ENCODE results near the gene RYR3.

RYR3 gene

DNA sequence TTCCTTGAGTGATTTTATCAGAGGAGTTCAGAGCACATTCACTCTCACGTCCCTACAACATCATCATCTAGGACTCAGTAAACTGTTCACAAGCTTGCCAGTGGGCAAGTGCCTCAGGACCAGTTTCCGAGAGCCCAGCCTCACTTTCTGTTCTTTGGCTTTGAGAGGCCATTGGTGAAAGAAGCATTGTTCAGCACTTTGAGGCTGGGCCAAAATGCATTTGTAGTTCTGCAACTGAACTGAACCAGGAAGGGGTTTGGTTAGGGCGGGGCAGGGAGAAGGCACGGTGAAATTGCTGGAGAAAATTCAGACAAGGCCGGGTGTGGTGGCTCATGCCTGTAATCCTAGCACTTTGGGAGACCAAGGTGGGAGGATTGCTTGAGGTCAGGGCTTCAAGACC lies 435.4 kb downstream of the RYR3 start:
- TF ChIP-seq, protein P1, sequence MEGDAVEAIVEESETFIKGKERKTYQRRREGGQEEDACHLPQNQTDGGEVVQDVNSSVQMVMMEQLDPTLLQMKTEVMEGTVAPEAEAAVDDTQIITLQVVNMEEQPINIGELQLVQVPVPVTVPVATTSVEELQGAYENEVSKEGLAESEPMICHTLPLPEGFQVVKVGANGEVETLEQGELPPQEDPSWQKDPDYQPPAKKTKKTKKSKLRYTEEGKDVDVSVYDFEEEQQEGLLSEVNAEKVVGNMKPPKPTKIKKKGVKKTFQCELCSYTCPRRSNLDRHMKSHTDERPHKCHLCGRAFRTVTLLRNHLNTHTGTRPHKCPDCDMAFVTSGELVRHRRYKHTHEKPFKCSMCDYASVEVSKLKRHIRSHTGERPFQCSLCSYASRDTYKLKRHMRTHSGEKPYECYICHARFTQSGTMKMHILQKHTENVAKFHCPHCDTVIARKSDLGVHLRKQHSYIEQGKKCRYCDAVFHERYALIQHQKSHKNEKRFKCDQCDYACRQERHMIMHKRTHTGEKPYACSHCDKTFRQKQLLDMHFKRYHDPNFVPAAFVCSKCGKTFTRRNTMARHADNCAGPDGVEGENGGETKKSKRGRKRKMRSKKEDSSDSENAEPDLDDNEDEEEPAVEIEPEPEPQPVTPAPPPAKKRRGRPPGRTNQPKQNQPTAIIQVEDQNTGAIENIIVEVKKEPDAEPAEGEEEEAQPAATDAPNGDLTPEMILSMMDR (IDR thresholded peaks at IDR 0.05; ENCODE audit: borderline replicate concordance, insufficient read depth, low read depth, low read length), result no peak
- H3K4me3 ChIP-seq (ENCODE audit: low read depth, low read length), result no peak overlapping the region

DNA sequence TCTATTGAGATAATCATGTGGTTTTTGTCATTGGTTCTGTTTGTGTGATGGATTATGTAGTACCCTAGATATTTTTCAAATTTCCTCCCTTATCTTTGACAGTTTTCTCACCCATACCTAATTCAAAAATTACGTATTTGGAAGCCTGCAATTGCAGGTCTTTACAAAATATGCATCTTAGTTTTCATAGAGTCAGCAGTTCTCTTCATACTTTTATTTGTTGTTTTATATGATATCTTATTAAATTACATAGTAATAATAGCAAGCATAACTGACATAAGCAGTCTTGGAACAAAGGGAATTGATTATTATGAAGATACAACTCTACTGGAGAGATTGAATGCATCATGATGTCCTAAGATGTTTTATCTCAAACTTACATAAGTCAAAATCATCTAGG lies 442.2 kb downstream of the RYR3 start:
- H3K4me3 ChIP-seq (ENCODE audit: low read depth, low read length), result no peak overlapping the region
- TF ChIP-seq, protein P1 (IDR thresholded peaks at IDR 0.05; ENCODE audit: borderline replicate concordance, insufficient read depth, low read depth, low read length), result no peak

DNA sequence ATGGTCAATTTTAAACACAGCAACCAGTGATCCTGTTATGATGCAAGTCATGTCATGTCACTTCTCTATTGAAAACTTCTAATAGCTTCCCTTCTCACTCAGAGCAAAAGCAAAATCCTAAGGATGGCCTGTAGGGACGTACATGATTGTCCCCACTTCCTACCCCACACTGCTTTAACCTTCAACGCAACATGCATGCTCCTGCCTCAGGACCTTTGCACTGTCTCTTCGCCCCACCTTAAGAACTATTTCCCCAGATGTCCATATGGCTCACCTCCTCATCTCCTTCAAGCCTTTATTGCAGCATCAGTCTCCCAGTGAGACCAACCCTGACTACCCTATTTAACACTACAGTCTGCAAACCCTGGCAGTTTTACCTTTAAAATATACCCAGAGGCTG lies 443.5 kb downstream of the RYR3 start:
- no peak overlapping the region for H3K4me3 ChIP-seq (ENCODE audit: low read depth, low read length)

DNA sequence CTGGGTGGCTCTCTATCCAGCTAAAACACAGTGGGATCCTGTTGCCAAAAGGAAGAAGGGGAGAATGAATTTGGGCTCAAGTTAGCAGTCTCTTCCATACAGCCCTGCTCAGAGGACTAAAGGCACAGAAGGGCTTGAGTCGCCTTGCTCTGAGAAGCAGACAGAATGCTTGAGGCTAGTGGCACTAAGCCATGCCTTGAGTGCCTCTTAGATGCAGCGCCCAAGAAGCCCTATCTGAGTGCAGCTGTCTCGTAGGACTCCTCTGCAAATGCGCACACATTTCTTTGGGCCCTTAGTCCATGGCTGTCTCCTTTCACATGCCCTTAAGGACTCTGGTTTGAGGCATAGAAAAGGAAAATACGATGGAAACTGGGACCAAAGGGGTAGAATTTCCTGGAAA lies 446.2 kb downstream of the RYR3 start:
- TF ChIP-seq, protein P1 (IDR thresholded peaks at IDR 0.05; ENCODE audit: borderline replicate concordance, insufficient read depth, low read depth, low read length), result no peak
- no peak overlapping the region for H3K4me3 ChIP-seq (ENCODE audit: low read depth, low read length)

More for the DNA sequence above, 443.5 kb downstream of the RYR3 start:
- TF ChIP-seq, protein P1 (IDR thresholded peaks at IDR 0.05; ENCODE audit: borderline replicate concordance, insufficient read depth, low read depth, low read length), result no peak

DNA sequence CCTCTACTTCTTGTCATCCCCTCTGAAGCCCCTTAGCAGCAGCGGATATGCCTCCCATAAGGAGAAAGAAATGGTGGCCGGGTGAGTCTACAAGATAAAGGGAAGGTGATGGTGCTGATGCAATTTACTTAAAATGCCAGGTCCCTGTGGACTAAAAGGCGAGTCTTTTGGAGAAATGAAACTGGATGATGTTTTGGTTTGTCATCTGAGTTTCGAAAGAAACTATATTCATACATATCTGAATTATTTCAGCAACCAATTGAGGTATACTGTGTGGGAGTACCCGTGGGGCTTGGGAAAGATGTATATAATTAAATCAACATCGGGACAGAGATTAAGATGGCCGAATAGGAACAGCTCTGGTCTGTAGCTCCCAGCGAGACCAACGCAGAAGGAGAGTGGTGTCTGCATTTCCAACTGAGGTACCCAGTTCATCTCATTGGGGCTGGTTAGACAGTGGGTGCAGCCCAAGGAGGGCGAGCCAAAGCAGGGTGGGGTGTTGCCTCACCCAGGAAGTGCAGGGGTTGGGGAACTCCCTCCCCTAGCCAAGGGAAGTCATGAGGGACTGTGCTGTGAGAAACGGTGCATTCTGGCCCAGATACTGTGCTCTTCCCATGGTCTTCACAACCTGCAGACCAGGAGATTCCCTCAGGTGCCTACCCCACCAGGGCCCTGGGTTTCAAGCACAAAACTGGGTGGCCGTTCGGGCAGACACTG lies 446.9 kb downstream of the RYR3 start:
- H3K4me3 ChIP-seq (ENCODE audit: low read depth, low read length), result no peak overlapping the region
- TF ChIP-seq, protein P1 (IDR thresholded peaks at IDR 0.05; ENCODE audit: borderline replicate concordance, insufficient read depth, low read depth, low read length), result no peak

DNA sequence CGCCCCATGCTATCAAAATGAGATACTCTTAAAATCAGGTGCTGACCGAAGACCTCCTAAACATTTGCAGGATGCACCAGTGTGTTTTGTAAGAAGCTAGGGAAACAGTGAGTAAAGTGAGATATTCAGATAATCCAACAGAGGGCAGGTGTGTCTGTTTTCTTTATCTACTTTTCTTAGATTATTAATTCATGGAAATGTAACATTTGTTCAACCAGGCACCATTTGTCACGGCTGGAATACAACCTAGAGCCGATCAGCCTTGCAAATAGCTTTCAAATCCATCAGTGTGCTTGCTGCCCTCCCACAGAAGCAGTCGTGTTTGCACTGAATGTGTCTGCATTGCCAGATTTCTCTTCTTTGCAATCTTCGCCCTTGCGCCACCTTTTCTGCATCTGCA lies 455.6 kb downstream of the RYR3 start:
- TF ChIP-seq, protein P1 (IDR thresholded peaks at IDR 0.05; ENCODE audit: borderline replicate concordance, insufficient read depth, low read depth, low read length), result no peak
- H3K4me3 ChIP-seq (ENCODE audit: low read depth, low read length), result no peak overlapping the region

DNA sequence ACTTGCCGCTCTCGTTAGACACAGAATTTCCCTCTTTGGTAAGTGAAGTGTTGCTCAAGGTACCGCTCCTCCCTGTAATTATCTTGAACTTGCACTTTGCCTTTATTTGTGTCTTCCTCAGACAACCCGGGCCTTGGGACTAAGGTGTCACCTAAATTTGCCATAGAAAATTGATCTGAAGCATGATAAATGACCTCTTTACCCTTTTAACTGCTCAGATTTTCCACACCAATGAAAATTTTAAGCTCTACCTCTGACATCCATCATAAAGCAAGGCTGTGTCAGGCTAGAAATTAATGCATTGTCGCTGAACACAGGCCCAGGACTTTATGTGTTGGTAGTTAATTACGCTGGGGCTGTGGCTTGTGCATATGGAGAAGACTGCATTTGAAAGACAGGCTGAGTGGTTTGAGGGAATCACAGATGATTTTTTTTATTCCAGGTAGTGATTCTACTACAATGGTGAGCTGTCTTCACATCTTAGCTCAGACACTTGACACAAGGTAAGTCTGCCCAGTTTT lies 458.0 kb downstream of the RYR3 start:
- no peak overlapping the region for H3K4me3 ChIP-seq (ENCODE audit: low read depth, low read length)
- TF ChIP-seq, protein P1 (IDR thresholded peaks at IDR 0.05; ENCODE audit: borderline replicate concordance, insufficient read depth, low read depth, low read length), result no peak
